Panc1 (cell line): ENCODE data around the gene ITM2C. TPM values are rescaled to one million over a fixed set of nuclear protein-coding genes. Genes with fewer than 3 reads are reported as not detected.

Experiments
- ATAC-seq: fragments of 200-7000 bp; cut with Tn5 transposase; 2 replicates; pipeline ENCODE4 v1.9.1; 2020; ENCODE audit warnings: mild to moderate bottlenecking, moderate library complexity
- BruUV-seq: library from RNA; stranded (reverse); fragments of 400-500 nt; replicated peaks from 2 replicates; lab custom pipeline; 2021; lab: Mats Ljungman, UMichigan
- CTCF ChIA-PET: fragments of 300-600 bp; sonication (Branson Sonifier 250); formaldehyde crosslinking; loops from one replicate; lab custom pipeline; 2022; ENCODE audit warnings: antibody characterized with exemption; lab: Charles Lee
- POLR2A ChIA-PET: fragments of 300-600 bp; sonication (Branson Sonifier 250); formaldehyde crosslinking; loops from one replicate; lab custom pipeline; 2022; ENCODE audit warnings: antibody characterized with exemption; lab: Charles Lee
- DNase-seq: peaks from one replicate; pipeline ENCODE4 v3.0.0-alpha.2; 2010; ENCODE audit warnings: low read depth, low spot score
- H3K27ac ChIP-seq: 2 replicates; pipeline ENCODE4 v1.5.1; 2011; ENCODE audit warnings: mild to moderate bottlenecking, low read length, inconsistent platforms
- H3K27me3 ChIP-seq: fragments of 200-500 bp; sonication (Bioruptor generic); 2 replicates; pipeline ENCODE4 v1.6.0; 2014; ENCODE audit warnings: low read length, inconsistent platforms; ENCODE audit not compliant: control insufficient read depth, insufficient read depth
- H3K36me3 ChIP-seq: fragments of 200-500 bp; sonication (Bioruptor generic); 2 replicates; pipeline ENCODE4 v1.5.1; 2014; ENCODE audit warnings: inconsistent platforms, mild to moderate bottlenecking, low read length, moderate library complexity; ENCODE audit not compliant: control insufficient read depth, insufficient read depth
- H3K4me1 ChIP-seq: 2 replicates; pipeline ENCODE4 v1.5.1; 2011; ENCODE audit warnings: inconsistent platforms, mild to moderate bottlenecking, low read length, moderate library complexity; ENCODE audit not compliant: control insufficient read depth, insufficient read depth
- H3K4me3 ChIP-seq, 2 experiments: 2 replicates each; pipeline ENCODE4 v1.5.1; 2011 to 2012; ENCODE audit warnings: low read depth in 2 of 2, low read length in 2 of 2, mild to moderate bottlenecking in 2 of 2, inconsistent platforms in 1 of 2, moderate library complexity in 1 of 2
- H3K9me3 ChIP-seq: fragments of 200-500 bp; sonication (Bioruptor generic); 2 replicates; pipeline ENCODE4 v1.5.1; 2014; ENCODE audit warnings: low read depth, mild to moderate bottlenecking, inconsistent platforms, low read length, moderate library complexity; ENCODE audit not compliant: control insufficient read depth, insufficient read depth
- POLR2AphosphoS5 ChIP-seq: IDR thresholded peaks from 2 replicates; pipeline ENCODE4 v1.6.1; 2012; ENCODE audit warnings: mild to moderate bottlenecking, low read depth, low read length, moderate library complexity
- SIN3A ChIP-seq: IDR thresholded peaks from 2 replicates; pipeline ENCODE4 v1.6.1; 2012; ENCODE audit warnings: low read depth, mild to moderate bottlenecking, low read length, moderate library complexity, borderline replicate concordance; ENCODE audit not compliant: insufficient read depth
- TCF7L2 ChIP-seq: IDR thresholded peaks from 2 replicates; pipeline ENCODE4 v1.6.1; 2011; ENCODE audit warnings: mild to moderate bottlenecking, low read depth, low read length, inconsistent platforms
- in situ Hi-C: cut with HindIII; loops from 2 replicates; pipeline ENCODE4 v1.10.0; 2016; ENCODE audit warnings: low sequenced_read_pairs, low pct_unique_long_range_greater_than_20kb
- intact Hi-C: fragments of 100-400 bp; cut with micrococcal nuclease; formaldehyde crosslinking; loops from one replicate; pipeline ENCODE4 v1.10.0; 2022; ENCODE audit not compliant: unreplicated experiment
- total RNA-seq: library from RNA; stranded (reverse); gene quantifications from one replicate; pipeline ENCODE4 v1.2.1, GENCODE V29; 2021; ENCODE audit not compliant: unreplicated experiment
- TF ChIP-seq, protein P1 (sequence below): fragments of 450-650 bp; IDR thresholded peaks from 2 replicates; pipeline ENCODE4 v1.5.1; 2017; ENCODE audit warnings: mild to moderate bottlenecking
- TF ChIP-seq, protein P2 (sequence below), 2 experiments: IDR thresholded peaks; 2 replicates each; pipeline ENCODE4 v1.6.1; 2011 to 2012; ENCODE audit warnings: low read depth in 2 of 2, control low read depth in 1 of 2, low read length in 1 of 2, mild to moderate bottlenecking in 1 of 2, moderate library complexity in 1 of 2; ENCODE audit not compliant: insufficient read depth in 1 of 2

ITM2C gene
- total RNA-seq, 1 experiment from 2014 or later: 114 TPM

GRCh38 chr2:230862292-230862691, 2.5 kb upstream of the ITM2C start:
- POLR2A ChIA-PET: no interaction called here
- no peak for TF ChIP-seq TCF7L2
- TF ChIP-seq, protein P1, sequence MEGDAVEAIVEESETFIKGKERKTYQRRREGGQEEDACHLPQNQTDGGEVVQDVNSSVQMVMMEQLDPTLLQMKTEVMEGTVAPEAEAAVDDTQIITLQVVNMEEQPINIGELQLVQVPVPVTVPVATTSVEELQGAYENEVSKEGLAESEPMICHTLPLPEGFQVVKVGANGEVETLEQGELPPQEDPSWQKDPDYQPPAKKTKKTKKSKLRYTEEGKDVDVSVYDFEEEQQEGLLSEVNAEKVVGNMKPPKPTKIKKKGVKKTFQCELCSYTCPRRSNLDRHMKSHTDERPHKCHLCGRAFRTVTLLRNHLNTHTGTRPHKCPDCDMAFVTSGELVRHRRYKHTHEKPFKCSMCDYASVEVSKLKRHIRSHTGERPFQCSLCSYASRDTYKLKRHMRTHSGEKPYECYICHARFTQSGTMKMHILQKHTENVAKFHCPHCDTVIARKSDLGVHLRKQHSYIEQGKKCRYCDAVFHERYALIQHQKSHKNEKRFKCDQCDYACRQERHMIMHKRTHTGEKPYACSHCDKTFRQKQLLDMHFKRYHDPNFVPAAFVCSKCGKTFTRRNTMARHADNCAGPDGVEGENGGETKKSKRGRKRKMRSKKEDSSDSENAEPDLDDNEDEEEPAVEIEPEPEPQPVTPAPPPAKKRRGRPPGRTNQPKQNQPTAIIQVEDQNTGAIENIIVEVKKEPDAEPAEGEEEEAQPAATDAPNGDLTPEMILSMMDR: no peak
- TF ChIP-seq SIN3A: no peak
- TF ChIP-seq, protein P2, sequence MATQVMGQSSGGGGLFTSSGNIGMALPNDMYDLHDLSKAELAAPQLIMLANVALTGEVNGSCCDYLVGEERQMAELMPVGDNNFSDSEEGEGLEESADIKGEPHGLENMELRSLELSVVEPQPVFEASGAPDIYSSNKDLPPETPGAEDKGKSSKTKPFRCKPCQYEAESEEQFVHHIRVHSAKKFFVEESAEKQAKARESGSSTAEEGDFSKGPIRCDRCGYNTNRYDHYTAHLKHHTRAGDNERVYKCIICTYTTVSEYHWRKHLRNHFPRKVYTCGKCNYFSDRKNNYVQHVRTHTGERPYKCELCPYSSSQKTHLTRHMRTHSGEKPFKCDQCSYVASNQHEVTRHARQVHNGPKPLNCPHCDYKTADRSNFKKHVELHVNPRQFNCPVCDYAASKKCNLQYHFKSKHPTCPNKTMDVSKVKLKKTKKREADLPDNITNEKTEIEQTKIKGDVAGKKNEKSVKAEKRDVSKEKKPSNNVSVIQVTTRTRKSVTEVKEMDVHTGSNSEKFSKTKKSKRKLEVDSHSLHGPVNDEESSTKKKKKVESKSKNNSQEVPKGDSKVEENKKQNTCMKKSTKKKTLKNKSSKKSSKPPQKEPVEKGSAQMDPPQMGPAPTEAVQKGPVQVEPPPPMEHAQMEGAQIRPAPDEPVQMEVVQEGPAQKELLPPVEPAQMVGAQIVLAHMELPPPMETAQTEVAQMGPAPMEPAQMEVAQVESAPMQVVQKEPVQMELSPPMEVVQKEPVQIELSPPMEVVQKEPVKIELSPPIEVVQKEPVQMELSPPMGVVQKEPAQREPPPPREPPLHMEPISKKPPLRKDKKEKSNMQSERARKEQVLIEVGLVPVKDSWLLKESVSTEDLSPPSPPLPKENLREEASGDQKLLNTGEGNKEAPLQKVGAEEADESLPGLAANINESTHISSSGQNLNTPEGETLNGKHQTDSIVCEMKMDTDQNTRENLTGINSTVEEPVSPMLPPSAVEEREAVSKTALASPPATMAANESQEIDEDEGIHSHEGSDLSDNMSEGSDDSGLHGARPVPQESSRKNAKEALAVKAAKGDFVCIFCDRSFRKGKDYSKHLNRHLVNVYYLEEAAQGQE (IDR thresholded peaks at IDR 0.05; ENCODE audit: insufficient read depth in 1 of 2, low read depth in 2 of 2, low read length in 1 of 2): no peak
- TF ChIP-seq POLR2AphosphoS5: no peak
- BruUV-seq: no TSS peak

GRCh38 chr2:230863031-230863430, 1.7 kb upstream of the ITM2C start:
- H3K27ac ChIP-seq: no peak overlapping the region
- peaks cover 7% of the 10 kb centered on the region for H3K27me3 ChIP-seq
- ChIA-PET CTCF (no interaction called here), POLR2A (no interaction called here)
- TF ChIP-seq, protein P1: no peak
- TF ChIP-seq TCF7L2: no peak
- TF ChIP-seq SIN3A: no peak
- in situ Hi-C loops: no loop called here
- no peaks in the 10 kb centered on the region for H3K9me3 ChIP-seq
- peaks cover 3% of the 10 kb centered on the region; the same call in 1 of the 2 replicates for H3K36me3 ChIP-seq
- no peak for DNase-seq
- ATAC-seq: no peak
- intact Hi-C loops: no loop called here
- no peak overlapping the region for H3K4me3 ChIP-seq
- peaks cover 25% of the 10 kb centered on the region for H3K4me1 ChIP-seq
- BruUV-seq: no TSS peak

More at GRCh38 chr2:230862292-230862691, 2.5 kb upstream of the ITM2C start:
- H3K27me3 ChIP-seq: peaks cover 7% of the 10 kb centered on the region
- no peak overlapping the region for H3K27ac ChIP-seq
- CTCF ChIA-PET: no interaction called here
- no peak overlapping the region for H3K4me3 ChIP-seq
- H3K4me1 ChIP-seq: peaks cover 18% of the 10 kb centered on the region
- DNase-seq: no peak
- in situ Hi-C loops: no loop called here
- no peak for ATAC-seq
- intact Hi-C loops: no loop called here
- H3K36me3 ChIP-seq: peaks cover 3% of the 10 kb centered on the region; the same call in 1 of the 2 replicates
- H3K9me3 ChIP-seq: no peaks in the 10 kb centered on the region
